ENCODE results near the gene CDC37. TPM values are rescaled to one million over a fixed set of nuclear protein-coding genes. Genes with fewer than 3 reads are reported as not detected.

CDC37 gene
- total RNA-seq (2022; extraction: Qiagen RNA extraction) = 167 to 206 TPM (median 175 TPM) in 5 replicates

GRCh38 chr19:10403137-10404021 is at the start of gene CDC37:
TSS of gene CDC37 (minus strand) at chr19:10403542. CDS start at chr19:10403479, 63 bp downstream.

DNA sequence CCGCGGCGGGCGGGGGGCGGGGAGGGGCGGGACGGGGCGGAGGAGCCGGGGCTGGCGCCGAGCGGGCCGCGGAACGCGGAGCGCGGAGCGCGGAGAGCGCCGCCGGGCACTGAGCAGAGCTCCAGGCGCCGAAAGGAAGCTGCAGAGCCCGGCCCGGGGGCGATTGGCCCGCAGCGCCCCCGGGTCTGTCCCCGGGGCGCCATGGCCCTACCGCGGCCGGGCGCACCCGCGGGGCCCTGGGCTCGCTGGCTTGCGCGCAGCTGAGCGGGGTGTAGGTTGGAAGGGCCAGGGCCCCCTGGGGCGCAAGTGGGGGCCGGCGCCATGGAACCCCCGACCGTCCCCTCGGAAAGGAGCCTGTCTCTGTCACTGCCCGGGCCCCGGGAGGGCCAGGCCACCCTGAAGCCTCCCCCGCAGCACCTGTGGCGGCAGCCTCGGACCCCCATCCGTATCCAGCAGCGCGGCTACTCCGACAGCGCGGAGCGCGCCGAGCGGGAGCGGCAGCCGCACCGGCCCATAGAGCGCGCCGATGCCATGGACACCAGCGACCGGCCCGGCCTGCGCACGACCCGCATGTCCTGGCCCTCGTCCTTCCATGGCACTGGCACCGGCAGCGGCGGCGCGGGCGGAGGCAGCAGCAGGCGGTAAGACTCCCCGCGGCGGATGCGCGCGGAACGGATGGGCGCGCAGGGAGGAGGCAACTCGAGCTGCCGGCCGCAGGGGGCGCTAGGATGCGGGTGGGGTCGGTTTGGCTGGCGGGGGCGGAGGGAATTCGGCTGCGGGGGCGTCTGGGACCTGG is 17.3 kb upstream of the CDC37 start, which contains the start of gene PDE4A:
Gene PDE4A, plus strand, starts transcription at position 95 of the 796 bp plus-strand sequence. Its CDS starts 227 bp downstream, at position 322.

GRCh38 chr19:10380313-10381102 is 22.8 kb downstream of the CDC37 start, which contains the start of gene TYK2:
TSS of gene TYK2 (minus strand) at chr19:10380572. CDS start at chr19:10378406, 2,166 bp downstream.

Other genes with a start within 250 kb of the CDC37 start
- gene DNMT1, start 208.6 kb downstream of the CDC37 start, total RNA-seq (2022; extraction: Qiagen RNA extraction) = 52.4 to 68.4 TPM (median 59.6 TPM) in 5 replicates
- 0.75 to 1.1 TPM (median 0.78 TPM) in 5 replicates for gene S1PR2, start 172.2 kb downstream of the CDC37 start, total RNA-seq (2022; extraction: Qiagen RNA extraction)
- gene MRPL4, start 151.3 kb downstream of the CDC37 start, total RNA-seq (2022; extraction: Qiagen RNA extraction) = 59.3 to 80.0 TPM (median 72.9 TPM) in 5 replicates
- gene ICAM1, start 132.4 kb downstream of the CDC37 start, total RNA-seq (2022; extraction: Qiagen RNA extraction) = 3.4 to 5.0 TPM (median 4.4 TPM) in 5 replicates
- gene ICAM4, start 116.6 kb downstream of the CDC37 start, total RNA-seq (2022; extraction: Qiagen RNA extraction) = not detected in 5 replicates
- gene ICAM5, start 113.6 kb downstream of the CDC37 start, total RNA-seq (2022; extraction: Qiagen RNA extraction) = 0.29 to 1.4 TPM (median 1.1 TPM) in 5 replicates
- 1.3 to 2.4 TPM (median 1.9 TPM) in 5 replicates for gene ZGLP1, start 93.7 kb downstream of the CDC37 start, total RNA-seq (2022; extraction: Qiagen RNA extraction)
- 23.7 to 43.6 TPM (median 32.4 TPM) in 5 replicates for gene FDX2, start 87.5 kb downstream of the CDC37 start, total RNA-seq (2022; extraction: Qiagen RNA extraction)
- gene RAVER1, start 70.0 kb downstream of the CDC37 start, total RNA-seq (2022; extraction: Qiagen RNA extraction) = 19.6 to 27.9 TPM (median 27.6 TPM) in 5 replicates
- gene ICAM3, start 63.9 kb downstream of the CDC37 start, total RNA-seq (2022; extraction: Qiagen RNA extraction) = 5.4 to 10.2 TPM (median 8.5 TPM) in 5 replicates
- 28.5 to 52.2 TPM (median 42.1 TPM) in 5 replicates for gene TYK2, start 23.0 kb downstream of the CDC37 start, total RNA-seq (2022; extraction: Qiagen RNA extraction)
- gene PDE4A, start 17.0 kb upstream of the CDC37 start, total RNA-seq (2022; extraction: Qiagen RNA extraction) = 3.5 to 4.7 TPM (median 4.3 TPM) in 5 replicates
- gene KEAP1, start 99.8 kb upstream of the CDC37 start, total RNA-seq (2022; extraction: Qiagen RNA extraction) = 47.6 to 59.3 TPM (median 55.4 TPM) in 5 replicates
- 1.2 to 2.0 TPM (median 1.5 TPM) in 5 replicates for gene S1PR5, start 113.9 kb upstream of the CDC37 start, total RNA-seq (2022; extraction: Qiagen RNA extraction)
- 15.2 to 25.8 TPM (median 20.7 TPM) in 5 replicates for gene ATG4D, start 140.4 kb upstream of the CDC37 start, total RNA-seq (2022; extraction: Qiagen RNA extraction)
- 13.9 to 16.6 TPM (median 16.0 TPM) in 5 replicates for gene KRI1, start 162.5 kb upstream of the CDC37 start, total RNA-seq (2022; extraction: Qiagen RNA extraction)
- 4.9 to 7.5 TPM (median 6.7 TPM) in 5 replicates for gene CDKN2D, start 165.4 kb upstream of the CDC37 start, total RNA-seq (2022; extraction: Qiagen RNA extraction)
- gene AP1M2, start 183.8 kb upstream of the CDC37 start, total RNA-seq (2022; extraction: Qiagen RNA extraction) = 26.8 to 54.6 TPM (median 42.7 TPM) in 5 replicates
- 6.8 to 8.0 TPM (median 7.3 TPM) in 5 replicates for gene SLC44A2, start 222.0 kb upstream of the CDC37 start, total RNA-seq (2022; extraction: Qiagen RNA extraction)